GM12891 (cell line): ENCODE data around the gene KIF26A.

Experiments used
- PAX5 ChIP-seq: IDR thresholded peaks from 2 replicates; pipeline ENCODE4 v1.6.1; 2011; ENCODE audit warnings: low read length, moderate library complexity, mild to moderate bottlenecking; ENCODE audit not compliant: insufficient read depth, severe bottlenecking
- POLR2A ChIP-seq: IDR thresholded peaks from 2 replicates; pipeline ENCODE4 v1.6.1; 2011; ENCODE audit warnings: low read depth, low read length, control low read depth
- POLR2AphosphoS5 ChIP-seq: IDR thresholded peaks from 2 replicates; pipeline ENCODE4 v1.6.1; 2011; ENCODE audit warnings: low read depth, low read length, control low read depth
- TAF1 ChIP-seq: IDR thresholded peaks from 2 replicates; pipeline ENCODE4 v1.6.1; 2011; ENCODE audit warnings: low read depth, low read length, control low read depth

GRCh38 chr14:104129556-104129955 is 8.8 kb upstream of the KIF26A start:
- TF ChIP-seq POLR2A (no peak), POLR2AphosphoS5 (no peak), PAX5 (no peak), TAF1 (no peak)
